H1 (cell line): ENCODE data around the gene ADM2. TPM values are rescaled to one million over a fixed set of nuclear protein-coding genes. Genes with fewer than 3 reads are reported as not detected.

Experiments used
- EZH2 ChIP-seq: fragments of 200-600 bp; sonication (generic); IDR thresholded peaks from 2 replicates; pipeline ENCODE4 v1.7.1; 2012; ENCODE audit warnings: low read depth, mild to moderate bottlenecking, moderate library complexity, low read length, inconsistent platforms; ENCODE audit not compliant: severe bottlenecking
- SIRT6 ChIP-seq: IDR thresholded peaks from one replicate; pipeline ENCODE4 v1.7.1; 2012; ENCODE audit warnings: low read length, inconsistent platforms
- SIX5 ChIP-seq: IDR thresholded peaks from 2 replicates; pipeline ENCODE4 v1.6.1; 2011; ENCODE audit warnings: mild to moderate bottlenecking, low read depth, low read length
- polyA plus RNA-seq, 7 experiments: library from polyadenylated mRNA; depleted of rRNA in 3 of 7; stranded (reverse) in 5 of 7; unstranded in 2 of 7; fragments of >200 nt in 5 of 7; fragments of 200-250 nt in 2 of 7; gene quantifications; 1 replicate in 5 of 7; 2 replicates in 1 of 7; 4 replicates in 1 of 7; pipeline versions ENCODE4 v1.2.1 to v1.2.3, GENCODE V29; 2011 to 2013; ENCODE audit warnings: missing spikeins in 2 of 7, mixed read lengths in 2 of 7
- total RNA-seq: library from RNA; stranded (reverse); fragmentation: NEBNext Ultra II Directional; extraction: Animal tissue kit (Norgen Biotek cat#: 25700); gene quantifications from 2 replicates; pipeline ENCODE4 v1.2.1, GENCODE V29; 2021

The ADM2 gene
- total and polyA plus RNA-seq, 2 of the 8 experiments (the other 6 are each of a cell fraction or from before 2014, with no cell fraction given), result 3.3 to 7.5 TPM

DNA sequence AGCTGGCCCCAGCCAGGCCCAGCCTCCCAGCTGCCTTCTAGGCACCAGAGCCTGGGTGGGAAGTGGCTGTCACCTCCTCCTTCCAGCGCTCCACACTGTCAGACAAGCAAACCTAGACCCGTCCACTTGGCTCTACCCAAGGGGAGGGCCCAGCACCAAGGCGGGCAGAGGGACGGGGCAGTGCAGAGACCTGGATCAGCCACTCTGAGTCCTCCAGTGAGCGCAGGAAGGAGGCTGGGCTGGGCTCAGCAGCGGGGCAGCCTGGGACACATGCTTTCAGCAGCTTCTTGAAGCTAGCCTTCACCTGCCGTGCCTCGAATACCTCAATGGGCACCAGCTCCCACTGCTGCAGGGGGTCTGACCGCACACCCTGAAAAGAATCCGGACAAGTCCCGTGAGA, 25.3 kb upstream of the ADM2 start (continued):
- TF ChIP-seq SIX5 (no peak), EZH2 (no peak), SIRT6 (no peak)
- TF ChIP-seq, all 59 proteins: peak for 0
